Measurements from ENCODE around the gene TMEM205. TPM values are rescaled to one million over a fixed set of nuclear protein-coding genes. Genes with fewer than 3 reads are reported as not detected.

The TMEM205 gene
- total RNA-seq, 1 experiment from 2014 or later, result 124 TPM

GRCh38 chr19:11300811-11301120 is 45.3 kb downstream of the TMEM205 start:
- DNase-seq (ENCODE audit: low read depth), result no peak

- no peak for DNase-seq (ENCODE audit: low read depth)
Observed at GRCh38 chr19:11299946-11300810, 45.9 kb downstream of the TMEM205 start.

GRCh38 chr19:11296264-11296663 is 49.8 kb downstream of the TMEM205 start:
- no peak for DNase-seq (ENCODE audit: low read depth)

GRCh38 chr19:11295665-11296245 is 50.3 kb downstream of the TMEM205 start, which contains the start of gene TSPAN16:
Gene TSPAN16 (plus strand): TSS chr19:11296160. CDS start chr19:11296298, 138 bp downstream.
- DNase-seq (ENCODE audit: low read depth), result no peak

GRCh38 chr19:11295180-11295579 is 50.9 kb downstream of the TMEM205 start:
- DNase-seq (ENCODE audit: low read depth), result no peak

- DNase-seq (ENCODE audit: low read depth), result peak; percentile 96
Observed at GRCh38 chr19:11293433-11294389, 52.4 kb downstream of the TMEM205 start.

Other genes starting within 250 kb of the TMEM205 start
- gene SPC24, start 190.5 kb downstream of the TMEM205 start, total RNA-seq (2014; rRNA removed; shearing (Covaris generic)), result 54.7 and 94.6 TPM in 2 replicates
- gene KANK2, start 148.7 kb downstream of the TMEM205 start, total RNA-seq (2014; rRNA removed; shearing (Covaris generic)), result 49.0 and 75.1 TPM in 2 replicates
- gene ANGPTL8, start 106.6 kb downstream of the TMEM205 start, total RNA-seq (2014; rRNA removed; shearing (Covaris generic)), result not detected in 2 replicates
- 2.9 and 4.3 TPM in 2 replicates for gene DOCK6, start 83.7 kb downstream of the TMEM205 start, total RNA-seq (2014; rRNA removed; shearing (Covaris generic))
- gene TSPAN16, start 50.1 kb downstream of the TMEM205 start, total RNA-seq (2014; rRNA removed; shearing (Covaris generic)), result not detected in 2 replicates
- 0.86 and 1.2 TPM in 2 replicates for gene RAB3D, start 6.6 kb downstream of the TMEM205 start, total RNA-seq (2014; rRNA removed; shearing (Covaris generic))
- gene CCDC159, start 251 bp upstream of the TMEM205 start, total RNA-seq (2014; rRNA removed; shearing (Covaris generic)), result 0.63 and 0.68 TPM in 2 replicates
- gene PLPPR2, start 9.2 kb upstream of the TMEM205 start, total RNA-seq (2014; rRNA removed; shearing (Covaris generic)), result 5.2 and 12.1 TPM in 2 replicates
- 0.57 and 1.4 TPM in 2 replicates for gene SWSAP1, start 28.4 kb upstream of the TMEM205 start, total RNA-seq (2014; rRNA removed; shearing (Covaris generic))
- 1.7 and 2.8 TPM in 2 replicates for gene EPOR, start 38.0 kb upstream of the TMEM205 start, total RNA-seq (2014; rRNA removed; shearing (Covaris generic))
- gene RGL3, start 73.0 kb upstream of the TMEM205 start, total RNA-seq (2014; rRNA removed; shearing (Covaris generic)), result not detected in 2 replicates
- not detected in 2 replicates for gene ODAD3, start 88.9 kb upstream of the TMEM205 start, total RNA-seq (2014; rRNA removed; shearing (Covaris generic))
- 83.6 and 85.8 TPM in 2 replicates for gene PRKCSH, start 89.4 kb upstream of the TMEM205 start, total RNA-seq (2014; rRNA removed; shearing (Covaris generic))
- not detected in 2 replicates for gene ELAVL3, start 134.8 kb upstream of the TMEM205 start, total RNA-seq (2014; rRNA removed; shearing (Covaris generic))
- 6.3 and 10.3 TPM in 2 replicates for gene ZNF653, start 159.6 kb upstream of the TMEM205 start, total RNA-seq (2014; rRNA removed; shearing (Covaris generic))
- 66.3 and 96.0 TPM in 2 replicates for gene ECSIT, start 182.9 kb upstream of the TMEM205 start, total RNA-seq (2014; rRNA removed; shearing (Covaris generic))
- 7.2 and 9.3 TPM in 2 replicates for gene CNN1, start 192.6 kb upstream of the TMEM205 start, total RNA-seq (2014; rRNA removed; shearing (Covaris generic))
- 79.0 and 99.9 TPM in 2 replicates for gene ELOF1, start 213.0 kb upstream of the TMEM205 start, total RNA-seq (2014; rRNA removed; shearing (Covaris generic))
- gene ACP5, start 231.4 kb upstream of the TMEM205 start, total RNA-seq (2014; rRNA removed; shearing (Covaris generic)), result 0.45 and 0.97 TPM in 2 replicates

Measured in Daoy (cell line).